ENCODE data around the gene PLXNA4.
A peak's percentile ranks its signal among the peaks of the same experiment; 100 is the strongest.

GRCh38 chr7:132418840-132419239 is 157.4 kb downstream of the PLXNA4 start:
- peak; percentile 69 for TF ChIP-seq PKNOX1 (IDR thresholded peaks at IDR 0.05)
- TF ChIP-seq SP1 (IDR thresholded peaks at IDR 0.05), result no peak
- TF ChIP-seq FOXK2 (IDR thresholded peaks at IDR 0.05), result no peak
- TF ChIP-seq FOXM1 (IDR thresholded peaks at IDR 0.05; ENCODE audit: borderline replicate concordance), result no peak
- TF ChIP-seq ARNT (IDR thresholded peaks at IDR 0.05), result no peak
- no peak for TF ChIP-seq ELF4 (IDR thresholded peaks at IDR 0.05)
- no peak for TF ChIP-seq NFRKB (IDR thresholded peaks at IDR 0.05)
- TF ChIP-seq BHLHE40 (IDR thresholded peaks at IDR 0.05; ENCODE audit: borderline replicate concordance), result no peak
- TF ChIP-seq ZNF384 (IDR thresholded peaks at IDR 0.05), result no peak
- TF ChIP-seq L3MBTL2 (conservative IDR thresholded peaks at IDR 0.05), result no peak
- no peak for TF ChIP-seq CTBP1 (IDR thresholded peaks at IDR 0.05; ENCODE audit: borderline replicate concordance)
- TF ChIP-seq TARDBP (IDR thresholded peaks at IDR 0.05), result no peak
